ENCODE measurements around the gene NAA16.

Gene NAA16

DNA sequence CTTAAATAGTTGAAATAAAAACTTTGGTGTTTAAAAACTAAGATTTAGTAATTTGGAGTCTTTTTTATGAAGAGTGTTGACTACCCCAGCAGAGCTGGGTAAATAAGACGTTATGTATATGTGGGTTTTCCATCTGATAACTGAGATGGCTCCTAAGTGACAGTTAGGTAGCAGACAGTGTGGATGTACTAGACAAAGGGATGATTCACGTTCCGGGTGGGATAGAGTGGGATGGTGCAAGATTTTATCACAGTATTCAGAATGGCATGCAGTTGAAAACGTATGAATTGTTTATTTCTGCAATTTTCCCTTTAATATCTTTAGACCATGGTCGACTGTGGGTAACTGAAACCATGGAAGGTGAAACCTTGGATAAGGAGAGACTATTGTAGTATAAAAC lies 50.4 kb downstream of the NAA16 start:
- no peak for DNase-seq

DNA sequence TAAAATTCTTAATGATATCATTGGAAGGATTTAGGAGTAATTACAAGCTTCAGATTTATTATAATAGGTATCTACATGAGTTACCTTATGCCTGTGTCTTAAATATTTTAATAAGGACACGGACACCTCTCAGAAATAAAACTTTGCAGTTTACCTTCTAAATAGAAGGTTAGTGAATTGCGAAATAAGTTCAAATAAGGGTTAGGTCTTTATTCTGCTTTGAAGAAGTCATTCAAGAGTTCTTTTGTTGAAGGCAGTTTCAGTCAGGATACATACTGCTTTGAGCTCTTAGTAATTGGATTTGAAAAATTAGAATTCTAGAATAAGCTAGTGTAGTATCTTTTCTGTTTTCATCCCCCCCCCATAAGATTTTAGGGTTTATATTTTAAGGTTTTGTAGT lies 53.0 kb downstream of the NAA16 start:
- no peak for DNase-seq

DNA sequence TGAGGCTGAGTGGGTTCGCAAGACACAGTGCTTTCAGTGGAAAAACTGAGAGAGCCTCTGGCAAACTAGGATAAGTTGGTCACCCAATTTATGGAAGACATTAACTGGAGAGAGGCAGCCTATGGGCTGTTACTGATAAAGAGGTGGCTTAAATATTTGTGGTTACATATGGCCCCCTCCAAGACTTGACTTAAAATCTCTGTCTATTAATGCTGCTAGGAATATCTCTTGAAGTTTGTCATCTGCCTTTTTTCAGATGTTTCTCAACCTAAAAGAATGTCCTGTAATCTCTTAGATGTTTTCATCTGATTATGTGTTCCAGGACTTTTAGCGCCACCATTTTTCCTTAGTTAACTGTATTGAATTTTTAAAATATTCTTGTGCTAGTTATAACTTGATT lies 54.6 kb downstream of the NAA16 start:
- DNase-seq: no peak

DNA sequence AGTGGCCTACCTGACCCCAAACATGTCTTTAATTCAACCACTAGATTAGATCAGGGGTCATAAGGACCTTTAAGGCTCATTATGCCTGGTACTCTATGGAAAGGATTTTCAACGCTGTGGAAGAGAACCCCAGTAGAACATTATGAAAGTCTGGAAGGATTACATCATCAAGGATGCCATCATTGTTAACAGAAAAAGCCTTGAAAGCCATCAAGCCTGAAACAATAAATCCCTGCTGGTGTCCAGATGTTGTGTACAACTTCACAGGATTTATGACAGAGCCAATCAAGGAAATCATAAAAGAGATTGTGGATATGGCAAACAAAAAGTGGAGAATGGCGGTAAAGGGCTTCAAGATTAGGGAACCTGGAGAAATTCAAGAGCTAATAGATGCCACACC lies 59.7 kb downstream of the NAA16 start:
- no peak for DNase-seq

DNA sequence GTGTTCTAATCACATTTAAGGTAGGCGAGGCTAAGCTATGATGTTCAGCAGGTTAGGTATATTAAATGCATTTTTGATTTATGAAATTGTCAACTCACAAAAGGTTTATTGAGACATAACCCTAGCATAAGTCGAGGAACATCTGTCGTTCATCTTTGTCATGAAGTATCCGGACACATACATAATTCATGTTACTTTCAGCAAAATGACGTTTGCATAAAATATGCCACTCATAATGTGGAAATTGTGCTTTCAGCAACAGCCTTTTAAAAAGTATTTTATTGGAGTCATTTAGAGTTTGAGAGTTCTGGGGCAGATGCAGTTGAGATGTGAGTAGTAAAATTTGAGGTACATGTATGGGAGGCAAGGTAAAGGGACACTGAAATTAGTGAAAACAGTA lies 66.4 kb downstream of the NAA16 start:
- DNase-seq: no peak

DNA sequence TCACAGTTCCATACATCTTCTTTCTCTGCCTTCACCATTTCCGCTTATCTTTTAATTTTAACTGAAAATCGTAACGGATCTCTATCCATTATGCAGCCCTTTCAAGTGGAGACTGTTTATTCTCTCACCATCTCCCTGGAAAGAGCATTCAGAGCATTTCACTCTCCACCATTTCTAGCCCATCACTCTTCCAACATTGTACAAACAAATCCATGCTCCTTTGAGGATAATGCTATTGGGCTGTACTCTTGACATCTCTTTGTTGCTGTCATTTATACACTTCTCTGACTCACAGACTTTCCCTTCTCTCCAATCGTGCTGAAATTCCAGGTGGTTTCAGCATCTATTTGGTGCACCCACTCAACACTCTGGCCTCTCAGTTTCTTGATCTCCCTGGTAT lies 71.4 kb downstream of the NAA16 start:
- DNase-seq: no peak

DNA sequence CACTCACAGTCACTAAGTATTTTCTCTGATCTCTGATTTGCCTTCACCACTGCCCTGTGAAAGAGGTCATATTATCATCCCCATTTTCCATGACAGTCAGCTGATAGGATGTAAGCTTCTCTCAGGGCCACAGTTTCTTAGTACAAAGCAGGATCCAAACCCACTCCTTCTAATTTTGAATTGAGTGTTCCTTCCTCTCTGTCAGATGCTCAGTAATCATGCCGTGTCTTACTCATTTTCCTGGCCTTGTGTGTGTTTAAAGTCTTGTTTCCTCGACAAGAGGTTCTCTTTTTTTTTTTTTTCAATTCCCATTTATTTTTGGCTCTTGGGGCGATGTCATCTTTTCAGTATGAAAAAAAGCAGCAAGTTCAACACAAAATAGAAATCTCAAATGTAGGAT lies 72.3 kb downstream of the NAA16 start:
- no peak for DNase-seq

DNA sequence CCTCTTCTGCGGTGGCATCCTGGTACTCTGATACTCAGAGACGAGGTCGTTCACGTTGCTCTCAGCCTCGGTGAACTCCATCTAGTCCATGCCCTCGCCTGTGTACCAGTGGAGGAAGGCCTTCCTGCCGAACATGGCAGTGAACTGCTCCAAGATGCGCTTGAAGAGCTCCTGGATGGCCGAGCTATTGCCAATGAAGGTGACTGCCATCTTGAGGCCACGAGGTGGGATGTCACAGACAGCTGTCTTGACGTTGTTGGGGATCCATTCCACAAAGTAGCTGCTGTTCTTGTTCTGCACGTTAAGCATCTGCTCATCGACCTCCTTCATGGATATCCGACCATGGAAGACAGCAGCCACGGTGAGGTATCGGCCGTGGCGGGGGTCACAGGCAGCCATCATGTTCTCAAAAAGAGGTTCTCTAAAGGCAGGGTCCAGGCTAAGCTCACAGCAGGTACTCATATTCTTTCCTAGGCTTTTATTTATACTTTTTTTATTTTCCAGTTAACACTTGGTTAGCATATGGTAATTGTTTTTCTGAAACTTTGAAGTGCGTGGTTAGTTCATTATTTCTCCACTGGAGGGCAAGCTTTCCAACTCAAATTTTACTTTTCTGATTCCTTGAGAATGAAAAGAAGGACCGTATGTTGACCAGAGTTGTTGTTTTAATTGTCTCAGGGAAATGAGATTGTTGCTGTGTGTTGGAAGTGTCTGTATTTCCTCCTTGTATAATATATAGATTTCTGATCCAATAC lies 73.9 kb downstream of the NAA16 start:
- no peak for DNase-seq

DNA sequence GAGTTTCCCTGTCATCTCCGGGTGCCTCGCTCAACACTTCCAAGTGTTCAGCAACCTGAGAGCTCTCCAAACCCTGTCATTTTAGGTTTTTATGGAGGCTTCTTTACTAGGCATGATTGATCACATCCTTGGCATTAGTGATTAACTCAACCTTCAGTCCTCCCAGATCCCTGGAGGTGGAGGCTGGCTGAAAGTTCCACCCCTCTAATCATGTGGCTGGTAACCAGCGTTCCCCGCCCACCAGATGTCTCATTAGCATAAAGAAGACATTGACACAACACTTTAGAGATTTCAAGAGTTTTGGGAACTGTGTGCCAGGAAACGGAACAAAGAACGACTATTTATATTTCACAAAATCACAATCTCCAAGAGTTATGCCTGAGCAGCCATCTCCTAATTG lies 75.1 kb downstream of the NAA16 start:
- DNase-seq: no peak

DNA sequence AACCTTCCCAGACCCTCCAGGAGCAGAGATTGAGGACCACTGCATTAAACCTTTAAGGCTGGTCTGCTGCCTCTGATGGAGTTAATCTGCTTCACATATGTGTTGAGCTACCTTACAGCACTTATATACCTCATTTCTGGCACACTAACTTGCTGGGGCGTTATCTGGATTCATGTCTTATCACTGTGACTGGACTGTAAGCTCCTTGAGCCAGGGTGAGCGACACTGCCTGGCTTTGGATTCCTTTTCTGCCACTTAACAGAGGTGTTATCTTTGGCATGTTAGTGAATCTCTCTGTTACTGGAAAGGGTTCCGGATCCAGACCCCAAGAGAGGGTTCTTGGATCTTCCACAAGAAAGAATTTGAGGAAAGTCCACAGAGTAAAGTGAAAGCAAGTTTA lies 76.5 kb downstream of the NAA16 start:
- DNase-seq: no peak

DNA sequence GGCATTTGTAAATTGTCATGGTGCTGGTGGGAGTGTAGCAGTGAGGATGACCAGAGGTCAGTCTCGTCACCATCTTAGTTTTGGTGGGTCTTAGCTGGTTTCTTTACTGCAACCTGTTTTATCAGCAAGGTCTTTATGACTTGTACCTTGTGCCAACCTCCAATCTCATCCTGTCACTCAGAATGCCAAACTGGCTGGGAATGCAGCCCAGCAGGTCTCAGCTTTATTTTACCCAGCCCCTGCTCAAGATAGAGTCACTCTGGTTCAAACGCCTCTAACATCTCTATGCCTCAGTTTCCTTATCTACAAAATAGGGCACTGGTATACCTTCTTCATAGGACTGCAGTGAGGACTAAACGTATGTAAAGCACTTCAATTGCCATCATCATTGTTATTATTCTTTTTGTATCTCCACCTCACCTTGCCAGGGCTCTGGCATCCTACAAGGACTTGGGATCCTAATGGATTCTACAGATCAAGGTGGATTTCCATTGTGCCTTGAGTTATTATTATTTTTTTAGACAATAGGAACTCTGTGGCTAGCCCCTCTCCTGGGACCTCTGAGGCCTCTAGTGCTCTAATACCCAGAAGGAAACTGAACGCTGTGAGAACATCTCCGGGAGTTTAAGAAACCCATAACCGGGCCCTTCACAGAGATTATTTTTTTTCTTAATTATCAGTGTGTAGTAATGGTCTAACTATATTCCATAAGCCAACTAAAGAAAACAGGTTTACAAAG lies 77.2 kb downstream of the NAA16 start:
- DNase-seq: no peak

DNA sequence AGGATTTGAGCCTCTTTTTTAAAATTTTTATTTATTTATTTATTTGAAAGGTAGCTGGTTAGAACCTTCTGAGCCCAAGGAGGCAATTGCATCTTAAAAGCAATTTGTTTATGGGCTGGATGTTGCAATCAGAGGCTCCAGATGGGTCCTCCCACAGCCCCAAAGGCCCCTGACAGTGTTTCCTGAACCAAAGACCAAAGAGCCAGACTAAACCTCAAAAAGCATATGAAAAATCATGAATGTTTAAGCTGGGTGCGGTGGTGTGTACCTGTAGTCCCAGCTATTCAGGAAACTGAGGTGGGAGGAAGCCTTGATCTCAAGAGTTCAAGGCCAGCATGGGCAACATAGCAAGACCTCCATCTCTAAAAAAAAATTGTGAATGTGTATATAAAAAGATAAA lies 78.5 kb downstream of the NAA16 start:
- DNase-seq: no peak

DNA sequence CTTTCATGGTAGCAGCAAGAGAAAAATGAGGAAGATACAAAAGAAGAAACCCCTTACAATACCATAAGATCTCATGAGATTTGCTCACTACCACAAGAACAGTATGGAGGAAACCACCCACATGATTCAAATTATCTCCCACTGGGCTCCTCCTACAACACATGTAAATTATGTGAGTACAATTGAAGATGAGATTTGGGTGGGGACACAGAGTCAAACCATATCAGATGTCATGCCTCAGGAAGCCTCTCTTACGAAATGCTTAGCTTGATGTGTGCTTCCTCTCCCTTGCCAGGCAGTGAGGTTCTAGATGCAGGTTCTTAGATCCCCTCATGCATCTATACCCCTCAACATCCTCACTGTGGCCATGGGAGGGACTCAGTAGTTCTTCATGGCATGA lies 83.1 kb downstream of the NAA16 start:
- no peak for DNase-seq

DNA sequence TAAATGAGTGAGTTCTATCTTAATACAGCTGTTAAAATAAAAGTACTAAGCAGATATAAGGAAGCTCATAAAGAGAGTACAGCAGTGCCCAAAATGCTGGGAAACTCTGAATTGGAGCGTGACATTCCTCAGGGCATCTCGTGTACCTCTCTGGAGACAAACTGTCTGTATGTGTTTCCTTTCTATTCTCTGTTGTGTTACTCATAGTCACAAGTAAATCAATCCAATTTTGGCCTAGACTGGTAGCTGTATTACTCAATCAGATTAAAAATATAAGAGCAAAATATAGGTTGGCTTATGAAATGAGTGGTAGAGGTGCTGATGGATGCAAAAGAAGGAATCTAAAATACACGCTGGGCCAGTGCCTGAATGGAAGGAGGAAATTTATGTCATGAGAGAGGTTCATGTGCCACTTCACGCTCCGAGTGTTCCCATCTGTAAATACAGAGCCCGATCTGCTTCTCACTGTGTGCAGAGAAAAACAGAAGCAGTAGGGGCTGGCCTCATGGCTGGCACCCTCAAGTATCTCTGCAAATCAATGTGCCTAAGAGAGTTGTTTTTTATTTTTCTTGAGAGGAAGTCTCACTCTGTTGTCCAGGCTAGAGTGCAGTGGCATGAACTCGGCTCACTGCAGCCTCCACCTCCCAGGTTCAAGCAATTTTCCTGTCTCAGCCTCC lies 87.6 kb downstream of the NAA16 start:
- DNase-seq: no peak

DNA sequence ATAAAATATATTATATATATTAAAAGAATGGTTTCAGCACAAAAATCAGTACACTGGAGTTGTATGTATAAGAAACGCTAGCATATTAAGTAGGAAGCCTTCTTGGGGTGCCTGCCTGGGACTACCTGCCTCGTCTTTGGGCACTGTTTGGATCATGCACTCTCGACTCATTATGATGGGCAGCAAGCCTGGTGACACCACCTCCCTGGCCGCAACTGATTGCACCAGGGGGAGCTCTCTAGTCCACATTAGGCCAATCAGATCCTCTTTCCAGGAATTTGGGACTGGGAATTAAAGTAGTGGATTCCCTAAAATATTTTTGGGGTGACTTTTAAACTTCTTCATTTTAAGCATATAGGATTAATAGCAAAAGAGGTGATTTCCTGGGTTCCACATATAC lies 90.3 kb downstream of the NAA16 start:
- DNase-seq: no peak

DNA sequence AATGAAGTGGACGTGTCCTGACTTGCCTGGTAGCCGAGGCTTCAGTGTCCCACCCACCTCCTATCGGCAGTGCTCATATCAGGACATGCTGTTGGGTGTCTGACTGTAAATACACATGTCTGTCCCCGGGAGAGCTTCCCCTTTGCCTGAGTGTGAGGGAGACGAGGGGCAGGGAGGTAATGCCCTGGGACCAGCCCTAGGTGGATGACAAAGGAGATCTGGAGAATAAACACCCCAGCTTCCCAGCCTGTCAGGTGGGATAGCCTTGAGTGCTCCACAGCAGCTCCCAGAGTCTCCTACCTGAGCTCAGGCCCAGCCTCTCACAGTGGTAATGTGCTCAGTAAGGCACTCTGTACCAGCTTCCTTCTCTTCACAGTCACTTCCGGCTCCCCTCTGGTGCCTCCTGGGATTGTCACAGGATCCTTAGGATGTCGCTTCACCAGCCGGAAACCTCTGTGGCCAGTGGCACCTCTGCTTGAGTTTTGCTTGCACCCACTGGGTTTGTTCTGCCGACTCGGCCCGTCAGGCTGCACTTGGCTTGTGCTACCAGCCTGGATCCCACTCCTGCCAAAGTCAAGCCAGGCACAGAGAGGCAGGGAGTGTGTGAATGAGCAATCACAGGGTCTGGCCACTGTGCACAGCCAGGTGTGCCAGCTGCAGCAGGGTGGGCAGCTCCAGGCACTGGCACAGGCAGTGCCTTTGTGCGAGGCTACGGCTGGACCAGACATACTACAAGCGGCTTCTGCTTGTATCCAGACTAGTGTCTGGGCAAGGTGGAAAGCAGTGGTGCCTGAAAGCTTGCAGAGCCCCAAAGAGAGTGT lies 91.8 kb downstream of the NAA16 start:
- DNase-seq: no peak

DNA sequence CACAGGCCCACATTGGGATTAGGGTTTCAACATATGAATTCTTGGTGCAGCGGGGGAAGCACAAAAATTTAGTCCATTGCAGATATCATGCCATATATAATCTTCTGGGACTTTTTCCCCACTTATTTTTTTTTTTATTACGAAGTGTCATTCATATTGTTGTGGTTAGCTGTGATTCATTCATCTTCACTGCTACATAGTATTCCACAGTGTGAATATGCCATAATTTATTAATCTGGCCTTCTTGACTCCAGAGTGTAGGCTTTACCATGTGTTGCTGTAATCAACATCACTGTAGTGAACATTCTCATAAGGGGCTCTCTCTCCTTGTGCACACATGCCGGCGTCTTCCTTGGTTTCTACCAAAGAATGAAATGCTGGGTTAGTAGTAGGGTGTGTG lies 92.9 kb downstream of the NAA16 start:
- no peak for DNase-seq

DNA sequence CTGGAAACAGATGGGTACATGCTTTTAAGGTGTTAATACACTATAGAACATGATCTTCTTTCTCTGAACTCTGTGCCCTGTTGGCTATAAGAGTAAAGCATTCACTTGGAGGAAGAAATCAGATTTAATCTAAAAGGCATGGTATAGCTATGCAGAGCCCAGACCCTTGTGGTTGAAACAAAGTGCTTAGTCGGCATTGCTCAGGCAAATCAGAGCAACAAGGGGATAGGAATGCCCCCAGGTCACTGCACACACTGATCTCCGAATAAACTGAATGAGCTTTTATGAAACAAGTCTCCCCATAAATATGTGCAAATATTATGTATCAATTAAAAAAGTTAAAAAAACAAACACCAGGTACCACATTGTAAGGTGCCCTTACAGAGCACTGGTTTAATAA lies 94.3 kb downstream of the NAA16 start:
- no peak for DNase-seq

DNA sequence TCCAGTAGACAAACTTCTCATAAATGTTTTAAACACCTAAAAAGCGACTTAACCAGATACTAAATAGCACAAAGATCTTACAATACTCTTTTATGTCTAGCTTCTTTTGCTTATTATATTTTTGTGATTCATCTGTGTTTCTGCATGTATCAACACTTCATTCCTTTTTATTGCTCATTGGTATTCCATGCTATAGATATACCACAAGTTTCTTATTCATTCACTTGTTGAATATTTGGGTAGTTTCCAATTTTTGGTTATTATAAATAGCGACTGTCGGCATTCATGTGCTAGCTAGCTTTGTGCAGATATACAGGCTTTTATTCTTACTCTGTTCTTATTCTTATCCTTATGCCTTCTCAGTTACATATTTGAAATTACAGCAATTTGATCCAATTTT lies 96.3 kb downstream of the NAA16 start:
- no peak for DNase-seq

DNA sequence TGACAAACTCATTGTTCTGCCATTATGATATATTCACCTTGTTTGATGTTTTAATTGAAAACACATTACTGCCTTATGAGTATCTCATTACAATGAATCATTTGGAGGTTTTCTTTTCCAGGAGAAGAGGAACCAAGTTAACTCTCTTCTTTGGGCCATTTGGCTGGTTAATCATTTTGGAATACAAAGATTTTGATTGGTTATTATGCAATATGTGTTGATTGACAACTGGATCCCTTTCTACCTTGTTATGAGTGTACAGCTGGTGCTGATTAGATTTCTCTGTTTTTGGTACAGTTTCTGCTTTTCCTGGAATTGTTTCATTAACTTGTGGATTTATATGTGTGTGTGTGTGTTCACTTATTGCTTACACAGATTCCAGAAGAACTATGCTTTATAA lies 97.1 kb downstream of the NAA16 start:
- DNase-seq: no peak

DNA sequence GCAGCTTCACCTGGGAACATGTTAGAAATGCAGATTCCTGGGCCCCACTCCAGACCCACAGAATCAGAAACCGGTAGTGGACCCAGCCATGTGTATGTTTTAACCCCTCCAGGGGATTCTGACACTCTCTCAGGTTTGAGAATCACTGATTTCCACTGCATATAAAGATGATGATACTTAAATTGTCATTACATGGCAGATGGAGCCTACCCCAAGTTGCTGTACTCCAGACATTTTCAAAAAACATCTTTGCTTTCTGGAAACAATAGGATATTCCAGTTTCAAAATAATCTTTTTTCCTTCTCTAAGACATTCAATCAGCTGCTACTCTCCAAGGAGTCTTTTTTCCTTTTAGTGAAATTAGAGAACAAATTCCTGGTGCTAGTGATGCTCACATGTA lies 97.7 kb downstream of the NAA16 start:
- no peak for DNase-seq

DNA sequence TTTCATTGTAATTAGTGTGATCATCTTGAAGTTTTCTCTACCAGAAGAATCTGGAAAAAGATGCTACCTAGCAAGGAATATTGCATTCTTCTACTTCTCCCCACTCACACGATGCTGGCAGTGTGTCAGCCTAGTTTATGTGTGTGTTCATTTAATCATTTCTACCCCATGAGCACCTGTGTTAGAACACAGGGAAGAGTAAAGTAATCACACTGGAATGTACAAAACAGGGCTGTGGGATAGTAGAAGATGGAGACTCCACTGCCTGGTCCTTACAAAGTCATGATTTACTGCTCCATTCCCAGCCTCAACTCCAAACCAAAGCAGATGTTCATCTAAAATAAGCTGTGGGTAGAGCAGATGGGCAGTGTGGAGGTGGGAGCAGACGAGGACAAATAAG lies 98.5 kb downstream of the NAA16 start:
- DNase-seq: no peak

DNA sequence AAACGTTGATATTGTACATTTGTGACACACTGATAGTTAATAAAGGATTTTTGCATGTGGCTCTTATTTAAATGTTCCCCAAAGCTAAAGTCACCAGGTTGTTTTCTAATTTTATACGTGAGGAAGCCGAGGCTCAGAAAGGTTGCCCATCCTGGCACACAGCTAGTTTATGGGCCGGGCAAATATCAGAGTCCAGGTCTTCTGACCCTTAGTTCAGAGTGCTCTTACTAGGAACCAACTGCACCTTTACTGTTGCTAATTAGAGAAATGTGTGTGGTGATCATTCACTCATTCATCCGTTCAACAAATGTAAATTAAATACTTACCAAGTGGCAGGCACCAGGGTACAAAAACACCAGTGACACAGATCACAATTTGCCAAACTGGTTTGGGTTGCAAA lies 100.0 kb downstream of the NAA16 start:
- no peak for DNase-seq
